SJSA1 (cell line): ENCODE data around the gene DTL. TPM values are rescaled to one million over a fixed set of nuclear protein-coding genes. Genes with fewer than 3 reads are reported as not detected.

Source experiments
- DNase-seq, 2 experiments: peaks; one replicate each; pipeline ENCODE4 v3.0.0-alpha.2; 2015 to 2020; ENCODE audit warnings: low spot score in 2 of 2, low read depth in 1 of 2
- H3K27ac ChIP-seq: fragments of 250-450 bp; sonication (Bioruptor Pico); 2 replicates; pipeline ENCODE4 v1.5.1; 2020; ENCODE audit warnings: mild to moderate bottlenecking, moderate library complexity
- H3K27me3 ChIP-seq: fragments of 250-450 bp; sonication (Bioruptor Pico); replicated peaks from 2 replicates; pipeline ENCODE4 v1.5.1; 2020; ENCODE audit warnings: mild to moderate bottlenecking, moderate library complexity
- H3K36me3 ChIP-seq: fragments of 250-450 bp; sonication (Bioruptor Pico); 2 replicates; pipeline ENCODE4 v1.5.1; 2020; ENCODE audit warnings: mild to moderate bottlenecking
- H3K4me1 ChIP-seq: fragments of 250-450 bp; sonication (Bioruptor Pico); replicated peaks from 2 replicates; pipeline ENCODE4 v1.6.1; 2021; ENCODE audit warnings: mild to moderate bottlenecking
- H3K4me3 ChIP-seq: fragments of 250-450 bp; sonication (Bioruptor Pico); 2 replicates; pipeline ENCODE4 v1.5.1; 2020; ENCODE audit warnings: mild to moderate bottlenecking
- H3K9me3 ChIP-seq: fragments of 250-450 bp; sonication (Bioruptor Pico); replicated peaks from 2 replicates; pipeline ENCODE4 v1.5.1; 2020; ENCODE audit warnings: mild to moderate bottlenecking
- total RNA-seq: library from RNA; depleted of rRNA; stranded (reverse); fragments of >200 nt; shearing (Covaris generic); gene quantifications from 2 replicates; pipeline ENCODE4 v1.2.3, GENCODE V29; 2014

Gene DTL
- total RNA-seq, 1 experiment from 2014 or later, result 59.4 TPM

- no peaks in the 10 kb centered on the region for H3K9me3 ChIP-seq
- no peak overlapping the region for H3K27ac ChIP-seq
- no peak for DNase-seq
- no peak overlapping the region for H3K4me3 ChIP-seq
- H3K27me3 ChIP-seq, result no peaks in the 10 kb centered on the region
- H3K4me1 ChIP-seq, result peaks cover 9% of the 10 kb centered on the region
- peaks cover 94% of the 10 kb centered on the region for H3K36me3 ChIP-seq
Observed at GRCh38 chr1:212089560-212090163, 54.1 kb downstream of the DTL start.

DNA sequence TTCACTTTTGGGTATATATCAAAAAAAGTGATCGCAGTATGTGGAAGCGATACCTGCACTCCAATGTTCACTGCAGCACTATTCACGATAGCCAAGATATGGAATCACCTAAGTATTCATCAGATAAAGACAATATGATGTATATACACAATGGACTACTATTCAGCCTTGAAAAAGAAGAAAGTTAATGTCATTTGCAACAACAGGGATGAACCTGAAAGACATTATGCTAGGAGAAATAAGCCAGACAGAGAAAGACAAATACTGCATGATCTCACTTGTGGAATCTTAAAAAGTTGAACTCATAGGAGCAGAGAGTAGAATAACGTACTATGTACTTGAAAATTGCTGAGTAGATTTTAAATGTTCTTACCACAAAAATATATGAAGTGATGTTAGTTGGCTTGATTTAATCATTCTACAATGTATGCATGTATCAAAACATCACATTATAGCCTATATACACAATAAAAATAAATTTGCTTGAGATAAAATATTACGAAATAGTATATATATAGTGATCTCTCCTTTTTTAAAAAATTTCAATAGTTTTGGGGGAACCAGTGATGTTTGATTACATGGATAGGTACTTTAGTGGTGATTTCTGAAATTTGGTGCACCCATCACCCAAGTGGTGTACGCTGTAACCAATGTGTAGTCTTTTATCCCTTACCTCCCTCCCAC, 56.0 kb downstream of the DTL start:
- peaks cover 84% of the 10 kb centered on the region for H3K36me3 ChIP-seq
- H3K4me3 ChIP-seq, result no peak overlapping the region
- no peaks in the 10 kb centered on the region for H3K27me3 ChIP-seq
- no peaks in the 10 kb centered on the region for H3K9me3 ChIP-seq
- DNase-seq, result no peak
- peaks cover 9% of the 10 kb centered on the region for H3K4me1 ChIP-seq
- no peak overlapping the region for H3K27ac ChIP-seq

GRCh38 chr1:212097360-212097759, 61.8 kb downstream of the DTL start:
- DNase-seq, result no peak
- no peak overlapping the region for H3K4me3 ChIP-seq
- no peaks in the 10 kb centered on the region for H3K4me1 ChIP-seq
- no peaks in the 10 kb centered on the region for H3K27me3 ChIP-seq
- H3K27ac ChIP-seq, result no peak overlapping the region
- H3K36me3 ChIP-seq, result peaks cover 69% of the 10 kb centered on the region
- no peaks in the 10 kb centered on the region for H3K9me3 ChIP-seq

DNA sequence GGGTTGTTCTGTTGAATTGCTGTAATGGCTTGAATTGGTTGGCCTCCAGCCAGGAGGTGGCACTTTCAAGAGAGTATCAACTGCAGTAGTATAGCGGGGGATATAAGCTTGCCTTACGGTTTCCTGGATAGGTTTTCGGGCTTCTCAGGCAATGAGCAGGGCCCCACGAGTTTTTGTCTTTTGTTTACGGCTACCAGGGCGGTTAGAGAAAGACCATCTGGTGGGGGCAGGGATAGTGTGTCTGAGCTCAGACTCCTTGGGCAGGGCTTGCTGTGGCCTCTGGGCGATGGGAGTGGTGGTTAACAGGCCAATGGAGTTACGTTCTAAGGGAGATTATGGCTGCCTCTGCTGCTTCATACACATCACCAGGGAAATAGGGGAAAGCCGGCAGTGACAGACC, 62.8 kb downstream of the DTL start:
- Histone ChIP-seq H3K9me3 (no peaks in the 10 kb centered on the region), H3K27ac (no peak overlapping the region), H3K27me3 (no peaks in the 10 kb centered on the region), H3K36me3 (peaks cover 63% of the 10 kb centered on the region), H3K4me1 (no peaks in the 10 kb centered on the region), H3K4me3 (no peak overlapping the region)
- no peak for DNase-seq

DNA sequence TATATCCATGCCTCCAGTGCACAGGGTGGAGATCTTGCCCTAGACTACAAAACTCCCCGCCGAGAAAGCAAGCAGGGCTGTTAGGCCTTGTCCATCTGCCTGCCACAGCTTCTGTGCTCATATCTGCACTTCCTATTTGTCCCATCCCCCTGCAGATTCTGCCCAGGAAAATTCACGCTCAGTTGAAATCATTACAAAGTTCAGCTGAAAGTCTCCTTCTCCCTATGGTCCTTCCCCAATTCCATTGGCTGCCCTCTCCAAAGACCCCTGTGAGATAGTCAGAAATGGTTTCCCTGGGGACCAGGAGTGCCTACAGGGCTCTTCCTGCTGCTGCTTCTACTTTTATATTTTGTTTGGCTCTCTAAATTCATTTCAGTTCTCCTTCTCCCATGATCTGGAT, 63.2 kb downstream of the DTL start:
- Histone ChIP-seq H3K27ac (no peak overlapping the region), H3K4me3 (no peak overlapping the region), H3K9me3 (no peaks in the 10 kb centered on the region), H3K4me1 (no peaks in the 10 kb centered on the region), H3K27me3 (no peaks in the 10 kb centered on the region), H3K36me3 (peaks cover 63% of the 10 kb centered on the region)
- no peak for DNase-seq

- H3K9me3 ChIP-seq, result no peaks in the 10 kb centered on the region
- no peak overlapping the region for H3K4me3 ChIP-seq
- DNase-seq, result no peak
- H3K36me3 ChIP-seq, result peaks cover 67% of the 10 kb centered on the region
- no peak overlapping the region for H3K27ac ChIP-seq
- H3K4me1 ChIP-seq, result no peaks in the 10 kb centered on the region
- no peaks in the 10 kb centered on the region for H3K27me3 ChIP-seq
Observed at GRCh38 chr1:212101251-212101650, 65.7 kb downstream of the DTL start.

GRCh38 chr1:212101735-212102134, 66.2 kb downstream of the DTL start:
- H3K27ac ChIP-seq, result no peak overlapping the region
- H3K9me3 ChIP-seq, result no peaks in the 10 kb centered on the region
- no peak for DNase-seq
- no peaks in the 10 kb centered on the region for H3K27me3 ChIP-seq
- peaks cover 67% of the 10 kb centered on the region for H3K36me3 ChIP-seq
- H3K4me1 ChIP-seq, result no peaks in the 10 kb centered on the region
- no peak overlapping the region for H3K4me3 ChIP-seq

DNA sequence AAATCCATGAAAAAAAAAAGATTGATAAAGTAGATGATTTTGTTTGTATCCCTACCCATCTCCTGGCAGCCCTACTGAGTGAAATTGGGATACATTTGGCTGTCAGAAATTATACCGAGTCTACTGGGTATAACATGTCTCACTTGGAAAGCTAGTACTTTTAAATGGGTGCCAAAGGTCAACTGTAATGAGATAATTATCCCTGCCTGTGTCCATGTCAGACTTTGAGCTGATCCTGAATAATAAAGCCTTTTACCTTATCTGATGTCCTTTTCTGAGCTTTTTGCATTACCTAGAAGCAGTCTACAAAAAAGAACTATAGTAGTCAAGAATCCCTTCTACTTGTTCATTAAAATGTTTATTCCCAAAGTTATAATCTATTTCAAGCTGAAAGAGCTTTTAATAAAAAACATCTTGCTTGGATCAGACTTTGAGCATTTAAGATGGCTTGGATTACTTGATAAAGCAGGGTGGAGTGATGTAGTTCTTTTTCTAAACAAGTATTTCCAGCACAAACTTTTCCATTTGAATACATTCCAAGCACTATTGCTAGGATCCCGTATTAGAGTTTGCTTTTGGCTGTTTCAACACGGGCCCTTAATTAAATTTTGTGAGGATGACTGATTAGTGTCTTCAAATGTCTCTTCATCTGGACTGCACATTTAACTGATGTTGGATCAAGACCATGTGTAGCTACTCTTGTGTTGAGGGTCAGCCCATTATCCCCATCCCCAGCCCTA, 69.2 kb downstream of the DTL start:
- peaks cover 13% of the 10 kb centered on the region for H3K4me1 ChIP-seq
- no peaks in the 10 kb centered on the region for H3K27me3 ChIP-seq
- H3K9me3 ChIP-seq, result no peaks in the 10 kb centered on the region
- peaks cover 59% of the 10 kb centered on the region for H3K36me3 ChIP-seq
- H3K27ac ChIP-seq, result no peak overlapping the region
- no peak overlapping the region for H3K4me3 ChIP-seq
- no peak for DNase-seq

DNA sequence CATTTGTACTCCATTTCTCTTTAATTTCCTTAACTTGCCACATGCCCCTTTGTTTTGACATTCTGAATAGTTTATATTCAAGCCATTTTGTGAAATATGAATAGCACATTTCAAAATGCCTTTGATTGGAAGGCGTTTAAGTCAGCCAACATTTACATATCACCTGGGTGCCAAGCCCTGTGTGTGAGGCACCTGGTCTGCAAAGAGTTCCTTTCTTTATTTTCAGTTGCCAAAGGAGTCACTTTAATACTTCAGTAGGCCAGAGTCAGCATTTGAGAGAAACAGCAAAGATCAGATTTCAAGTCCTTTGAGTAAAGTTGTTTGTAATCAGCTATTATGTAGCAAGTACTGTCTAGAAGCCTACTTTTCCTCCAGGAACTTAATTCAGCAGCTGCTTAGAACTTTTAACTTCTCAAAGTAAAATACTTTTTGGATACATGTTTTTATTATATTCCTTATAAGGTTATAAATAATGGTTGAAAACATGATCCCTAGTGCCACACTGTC, 70.8 kb downstream of the DTL start:
- H3K27me3 ChIP-seq, result no peaks in the 10 kb centered on the region
- no peak for DNase-seq
- no peak overlapping the region for H3K27ac ChIP-seq
- H3K36me3 ChIP-seq, result peaks cover 45% of the 10 kb centered on the region
- H3K9me3 ChIP-seq, result no peaks in the 10 kb centered on the region
- no peak overlapping the region for H3K4me3 ChIP-seq
- H3K4me1 ChIP-seq, result peaks cover 19% of the 10 kb centered on the region

DNA sequence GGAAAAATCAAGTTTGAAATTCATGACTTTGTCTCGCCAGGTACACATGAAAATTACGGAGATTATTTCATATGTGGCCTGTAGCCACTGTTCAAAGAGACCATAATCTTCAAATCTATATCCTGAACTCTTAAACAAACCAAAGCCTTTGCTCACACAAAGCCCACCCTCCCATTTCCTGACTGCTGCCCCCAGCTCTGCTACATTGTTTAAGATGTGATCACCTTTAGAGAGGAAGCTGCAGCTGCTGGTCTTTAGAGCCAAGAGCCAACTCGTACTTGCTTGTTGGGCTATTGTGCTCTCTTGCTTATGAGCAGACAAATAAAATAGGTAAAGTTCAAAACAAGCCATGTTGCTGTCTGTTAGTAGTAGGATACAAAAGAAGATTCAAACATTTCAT, 71.9 kb downstream of the DTL start:
- H3K9me3 ChIP-seq, result no peaks in the 10 kb centered on the region
- H3K27ac ChIP-seq, result no peak overlapping the region
- H3K27me3 ChIP-seq, result no peaks in the 10 kb centered on the region
- DNase-seq, result no peak
- H3K36me3 ChIP-seq, result peaks cover 39% of the 10 kb centered on the region
- H3K4me3 ChIP-seq, result no peak overlapping the region
- H3K4me1 ChIP-seq, result peaks cover 19% of the 10 kb centered on the region

GRCh38 chr1:212108187-212108586, 72.6 kb downstream of the DTL start:
- H3K27me3 ChIP-seq, result no peaks in the 10 kb centered on the region
- peaks cover 19% of the 10 kb centered on the region for H3K4me1 ChIP-seq
- no peak for DNase-seq
- H3K9me3 ChIP-seq, result no peaks in the 10 kb centered on the region
- no peak overlapping the region for H3K27ac ChIP-seq
- no peak overlapping the region for H3K4me3 ChIP-seq
- peaks cover 39% of the 10 kb centered on the region for H3K36me3 ChIP-seq

GRCh38 chr1:212108981-212109380, 73.4 kb downstream of the DTL start:
- Histone ChIP-seq H3K27ac (no peak overlapping the region), H3K27me3 (no peaks in the 10 kb centered on the region), H3K4me3 (no peak overlapping the region), H3K9me3 (no peaks in the 10 kb centered on the region), H3K36me3 (peaks cover 32% of the 10 kb centered on the region), H3K4me1 (peaks cover 19% of the 10 kb centered on the region)
- no peak for DNase-seq

- Histone ChIP-seq H3K4me3 (no peak overlapping the region), H3K9me3 (no peaks in the 10 kb centered on the region), H3K27ac (0 out of 2 replicates have a peak overlapping the region, but pooled peaks have one; percentile 0), H3K4me1 (peaks cover 19% of the 10 kb centered on the region), H3K27me3 (no peaks in the 10 kb centered on the region), H3K36me3 (peaks cover 27% of the 10 kb centered on the region)
- DNase-seq, result peak in 1 of 2 experiments; percentile 47
Observed at GRCh38 chr1:212109728-212110127, 74.2 kb downstream of the DTL start.

GRCh38 chr1:212110617-212111016, 75.1 kb downstream of the DTL start:
- DNase-seq, result no peak
- Histone ChIP-seq H3K9me3 (no peaks in the 10 kb centered on the region), H3K27ac (no peak overlapping the region), H3K36me3 (peaks cover 18% of the 10 kb centered on the region), H3K27me3 (no peaks in the 10 kb centered on the region), H3K4me1 (peaks cover 19% of the 10 kb centered on the region), H3K4me3 (no peak overlapping the region)
